ENCODE measurements around the gene ZNF598.
A peak's percentile ranks its signal among the peaks of the same experiment; 100 is the strongest.

Gene ZNF598

GRCh38 chr16:2019921-2020831, 10.6 kb upstream of the ZNF598 start (continued):
- TF ChIP-seq ZNF704 (tag by site-specific recombination; IDR thresholded peaks at IDR 0.05), result no peak
- no peak for TF ChIP-seq ZNF121 (tag by site-specific recombination; IDR thresholded peaks at IDR 0.05)
- TF ChIP-seq ZNF777 (tag by site-specific recombination; IDR thresholded peaks at IDR 0.05; ENCODE audit: borderline replicate concordance), result no peak
- TF ChIP-seq MZF1 (tag by site-specific recombination; IDR thresholded peaks at IDR 0.05; ENCODE audit: borderline replicate concordance), result no peak
- no peak for TF ChIP-seq ZNF785 (tag by site-specific recombination; IDR thresholded peaks at IDR 0.05)
- no peak for TF ChIP-seq ZNF571 (tag by site-specific recombination; IDR thresholded peaks at IDR 0.05)
- no peak for TF ChIP-seq ZNF266 (tag by site-specific recombination; IDR thresholded peaks at IDR 0.05; ENCODE audit: low read depth)
- TF ChIP-seq ZNF202 (tag by site-specific recombination; IDR thresholded peaks at IDR 0.05; ENCODE audit: borderline replicate concordance), result no peak
- no peak for TF ChIP-seq PRDM1 (tag by site-specific recombination; IDR thresholded peaks at IDR 0.05)
- no peak for TF ChIP-seq ZNF10 (tag by site-specific recombination; IDR thresholded peaks at IDR 0.05)
- no peak for TF ChIP-seq ZNF701 (tag by site-specific recombination; IDR thresholded peaks at IDR 0.05)
- TF ChIP-seq ZNF518A (tag by site-specific recombination; conservative IDR thresholded peaks at IDR 0.05; ENCODE audit: low read depth), result no peak
- no peak for TF ChIP-seq PBX3 (CRISPR knock-in tag; IDR thresholded peaks at IDR 0.05)
- TF ChIP-seq ZNF335 (tag by site-specific recombination; conservative IDR thresholded peaks at IDR 0.05), result peak; percentile 83
- no peak for TF ChIP-seq ZBTB8A (tag by site-specific recombination; IDR thresholded peaks at IDR 0.05)
- TF ChIP-seq KLF17 (tag by site-specific recombination; IDR thresholded peaks at IDR 0.05), result 0 out of 2 replicates have a peak, but pooled peaks have one; percentile 19
- TF ChIP-seq SP3 (tag by site-specific recombination; IDR thresholded peaks at IDR 0.05), result no peak
- TF ChIP-seq ZNF837 (tag by site-specific recombination; IDR thresholded peaks at IDR 0.05), result no peak
- TF ChIP-seq ZNF626 (tag by site-specific recombination; IDR thresholded peaks at IDR 0.05), result no peak
- TF ChIP-seq ZBTB26 (tag by site-specific recombination; optimal IDR thresholded peaks at IDR 0.05), result peak; percentile 31
- no peak for TF ChIP-seq HOXA7 (CRISPR knock-in tag; IDR thresholded peaks at IDR 0.05; ENCODE audit: borderline replicate concordance)
- no peak for TF ChIP-seq ZSCAN16 (tag by site-specific recombination; IDR thresholded peaks at IDR 0.05)
- no peak for TF ChIP-seq ZNF223 (tag by site-specific recombination; IDR thresholded peaks at IDR 0.05)
- no peak for TF ChIP-seq ZNF140 (tag by site-specific recombination; IDR thresholded peaks at IDR 0.05)
- TF ChIP-seq ZNF37A (tag by site-specific recombination; IDR thresholded peaks at IDR 0.05), result no peak
- no peak for TF ChIP-seq ZBTB6 (tag by site-specific recombination; IDR thresholded peaks at IDR 0.05)
- TF ChIP-seq ZNF280C (tag by site-specific recombination; IDR thresholded peaks at IDR 0.05), result no peak
